H9 (cell line): ENCODE results near the gene CTIF. TPM values are rescaled to one million over a fixed set of nuclear protein-coding genes. Genes with fewer than 3 reads are reported as not detected.

Experiments
- DNase-seq: peaks from one replicate; pipeline ENCODE4 v3.0.0-alpha.2; 2017
- H2AFZ ChIP-seq: one replicate; pipeline ENCODE4 v1.6.1; 2013; ENCODE audit warnings: mild to moderate bottlenecking, low read length, control low read depth, moderate library complexity
- H2AK5ac ChIP-seq: 2 replicates; pipeline ENCODE4 v1.6.1; 2013; ENCODE audit warnings: low read length, control low read depth, mixed read lengths; ENCODE audit not compliant: insufficient read length
- H2BK120ac ChIP-seq: one replicate; pipeline ENCODE4 v1.6.1; 2013; ENCODE audit warnings: low read depth, mild to moderate bottlenecking, low read length, control low read depth, inconsistent platforms; ENCODE audit not compliant: poor library complexity, severe bottlenecking
- H2BK12ac ChIP-seq: 2 replicates; pipeline ENCODE4 v1.6.1; 2013; ENCODE audit warnings: low read length, control low read depth, mixed read lengths, low read depth; ENCODE audit not compliant: insufficient read length
- H2BK15ac ChIP-seq: 2 replicates; pipeline ENCODE4 v1.6.1; 2013; ENCODE audit warnings: low read depth, low read length, control low read depth
- H2BK20ac ChIP-seq: one replicate; pipeline ENCODE4 v1.6.1; 2013; ENCODE audit warnings: low read depth, mild to moderate bottlenecking, low read length, control low read depth, inconsistent platforms; ENCODE audit not compliant: poor library complexity, severe bottlenecking
- H2BK5ac ChIP-seq: 2 replicates; pipeline ENCODE4 v1.6.1; 2013; ENCODE audit warnings: low read length, control low read depth, mixed read lengths; ENCODE audit not compliant: insufficient read length
- H3K14ac ChIP-seq: 2 replicates; pipeline ENCODE4 v1.6.1; 2013; ENCODE audit warnings: low read length, control low read depth; ENCODE audit not compliant: insufficient read depth
- H3K18ac ChIP-seq: 2 replicates; pipeline ENCODE4 v1.6.1; 2013; ENCODE audit warnings: low read depth, mild to moderate bottlenecking, mixed read lengths, low read length, control low read depth; ENCODE audit not compliant: insufficient read length
- H3K23ac ChIP-seq: 2 replicates; pipeline ENCODE4 v1.6.1; 2013; ENCODE audit warnings: low read length, control low read depth, mixed read lengths, low read depth; ENCODE audit not compliant: insufficient read length
- H3K23me2 ChIP-seq: 2 replicates; pipeline ENCODE4 v1.6.1; 2013; ENCODE audit warnings: low read depth, mild to moderate bottlenecking, mixed read lengths, low read length, control low read depth; ENCODE audit not compliant: insufficient read length, poor library complexity, severe bottlenecking
- H3K27ac ChIP-seq: 2 replicates; pipeline ENCODE4 v1.5.1; 2013; ENCODE audit warnings: low read length, control low read depth, mixed read lengths, low read depth; ENCODE audit not compliant: insufficient read length
- H3K27me3 ChIP-seq: 2 replicates; pipeline ENCODE4 v1.6.1; 2013; ENCODE audit warnings: low read length, control low read depth, inconsistent platforms; ENCODE audit not compliant: insufficient read depth
- H3K4ac ChIP-seq: 2 replicates; pipeline ENCODE4 v1.6.1; 2013; ENCODE audit warnings: low read depth, mild to moderate bottlenecking, control low read depth, inconsistent platforms, low read length, moderate library complexity
- H3K4me1 ChIP-seq: 2 replicates; pipeline ENCODE4 v1.6.1; 2013; ENCODE audit warnings: low read length, control low read depth, inconsistent platforms; ENCODE audit not compliant: insufficient read depth
- H3K4me2 ChIP-seq: 2 replicates; pipeline ENCODE4 v1.6.1; 2013; ENCODE audit warnings: low read length, control low read depth, mixed read lengths; ENCODE audit not compliant: insufficient read length, insufficient read depth
- H3K56ac ChIP-seq: 2 replicates; pipeline ENCODE4 v1.6.1; 2013; ENCODE audit warnings: low read depth, mild to moderate bottlenecking, mixed read lengths, low read length, control low read depth; ENCODE audit not compliant: insufficient read length
- H3K79me1 ChIP-seq: 2 replicates; pipeline ENCODE4 v1.6.1; 2013; ENCODE audit warnings: low read depth, mild to moderate bottlenecking, moderate library complexity, low read length, control low read depth, inconsistent platforms; ENCODE audit not compliant: insufficient read depth, poor library complexity, severe bottlenecking
- H3K79me2 ChIP-seq: 2 replicates; pipeline ENCODE4 v1.6.1; 2013; ENCODE audit warnings: low read length, control low read depth, inconsistent platforms; ENCODE audit not compliant: insufficient read depth
- H3K9ac ChIP-seq: 2 replicates; pipeline ENCODE4 v1.6.1; 2013; ENCODE audit warnings: low read length, control low read depth, mixed read lengths; ENCODE audit not compliant: insufficient read length; ENCODE audit errors: extremely low read depth
- H3K9me3 ChIP-seq: one replicate; pipeline ENCODE4 v1.6.1; 2013; ENCODE audit warnings: low read depth, low read length, inconsistent platforms; ENCODE audit not compliant: control insufficient read depth
- H3T11ph ChIP-seq: one replicate; pipeline ENCODE4 v1.6.1; 2013; ENCODE audit warnings: mild to moderate bottlenecking, low read length, control low read depth, inconsistent platforms
- H4K20me1 ChIP-seq: one replicate; pipeline ENCODE4 v1.6.1; 2013; ENCODE audit not compliant: control insufficient read depth, insufficient read length, insufficient read depth
- H4K5ac ChIP-seq: 2 replicates; pipeline ENCODE4 v1.6.1; 2013; ENCODE audit warnings: low read depth, mild to moderate bottlenecking, mixed read lengths, low read length, control low read depth; ENCODE audit not compliant: insufficient read length
- H4K8ac ChIP-seq: replicated peaks from 2 replicates; pipeline ENCODE4 v1.6.1; 2013; ENCODE audit warnings: low read length, control low read depth, mixed read lengths, low read depth; ENCODE audit not compliant: insufficient read length
- H4K91ac ChIP-seq: 2 replicates; pipeline ENCODE4 v1.6.1; 2013; ENCODE audit warnings: low read depth, mild to moderate bottlenecking, moderate library complexity, mixed read lengths, low read length, control low read depth; ENCODE audit not compliant: insufficient read length
- H3K27ac Mint-ChIP-seq, 3 experiments: 2 replicates in 2 of 3; 3 replicates in 1 of 3; pipeline ENCODE4 v1.8.0; 2020 to 2021; ENCODE audit warnings: mixed read lengths in 3 of 3, mild to moderate bottlenecking in 1 of 3, moderate library complexity in 1 of 3
- H3K27me3 Mint-ChIP-seq: 2 replicates; pipeline ENCODE4 v1.8.0; 2021; ENCODE audit warnings: low read depth, mild to moderate bottlenecking, moderate library complexity, mixed read lengths
- H3K36me3 Mint-ChIP-seq, 3 experiments: 2 replicates in 2 of 3; 3 replicates in 1 of 3; pipeline ENCODE4 v1.8.0; 2020 to 2021; ENCODE audit warnings: low read depth in 3 of 3, mixed read lengths in 3 of 3; ENCODE audit not compliant: insufficient read depth in 1 of 3
- H3K4me1 Mint-ChIP-seq, 2 experiments: 2 replicates each; pipeline ENCODE4 v1.8.0; 2020; ENCODE audit warnings: mixed read lengths in 2 of 2
- H3K4me3 Mint-ChIP-seq, 2 experiments: 2 replicates in 1 of 2; 3 replicates in 1 of 2; pipeline ENCODE4 v1.8.0; 2020 to 2021; ENCODE audit warnings: mild to moderate bottlenecking in 2 of 2, mixed read lengths in 2 of 2, moderate library complexity in 1 of 2
- H3K9me3 Mint-ChIP-seq, 2 experiments: 2 replicates in 1 of 2; 3 replicates in 1 of 2; pipeline ENCODE4 v1.8.0; 2020; ENCODE audit warnings: mild to moderate bottlenecking in 2 of 2, mixed read lengths in 2 of 2, moderate library complexity in 1 of 2
- WGBS: extraction: QIAGEN DNeasy Blood & Tissue Kit; methylation state at CpG from one replicate; pipeline ENCODE4 v1.1.7; 2013; ENCODE audit warnings: missing lambda C conversion rate, low lambda C conversion rate, mixed read lengths; ENCODE audit not compliant: insufficient read length; ENCODE audit errors: extremely low coverage; 5-methylcytosine and 5-hydroxymethylcytosine counted together
- total RNA-seq: library from RNA; stranded (reverse); gene quantifications from 2 replicates; pipeline ENCODE4 v1.2.1, GENCODE V29; 2021
- TF ChIP-seq, protein P1 (sequence below): fragments of 200-600 bp; sonication (generic); conservative IDR thresholded peaks from 3 replicates; pipeline ENCODE4 v1.8.0; 2021; ENCODE audit warnings: antibody characterized with exemption, mild to moderate bottlenecking

CTIF gene
- total RNA-seq, 1 experiment from 2014 or later: 15.8 TPM

DNA sequence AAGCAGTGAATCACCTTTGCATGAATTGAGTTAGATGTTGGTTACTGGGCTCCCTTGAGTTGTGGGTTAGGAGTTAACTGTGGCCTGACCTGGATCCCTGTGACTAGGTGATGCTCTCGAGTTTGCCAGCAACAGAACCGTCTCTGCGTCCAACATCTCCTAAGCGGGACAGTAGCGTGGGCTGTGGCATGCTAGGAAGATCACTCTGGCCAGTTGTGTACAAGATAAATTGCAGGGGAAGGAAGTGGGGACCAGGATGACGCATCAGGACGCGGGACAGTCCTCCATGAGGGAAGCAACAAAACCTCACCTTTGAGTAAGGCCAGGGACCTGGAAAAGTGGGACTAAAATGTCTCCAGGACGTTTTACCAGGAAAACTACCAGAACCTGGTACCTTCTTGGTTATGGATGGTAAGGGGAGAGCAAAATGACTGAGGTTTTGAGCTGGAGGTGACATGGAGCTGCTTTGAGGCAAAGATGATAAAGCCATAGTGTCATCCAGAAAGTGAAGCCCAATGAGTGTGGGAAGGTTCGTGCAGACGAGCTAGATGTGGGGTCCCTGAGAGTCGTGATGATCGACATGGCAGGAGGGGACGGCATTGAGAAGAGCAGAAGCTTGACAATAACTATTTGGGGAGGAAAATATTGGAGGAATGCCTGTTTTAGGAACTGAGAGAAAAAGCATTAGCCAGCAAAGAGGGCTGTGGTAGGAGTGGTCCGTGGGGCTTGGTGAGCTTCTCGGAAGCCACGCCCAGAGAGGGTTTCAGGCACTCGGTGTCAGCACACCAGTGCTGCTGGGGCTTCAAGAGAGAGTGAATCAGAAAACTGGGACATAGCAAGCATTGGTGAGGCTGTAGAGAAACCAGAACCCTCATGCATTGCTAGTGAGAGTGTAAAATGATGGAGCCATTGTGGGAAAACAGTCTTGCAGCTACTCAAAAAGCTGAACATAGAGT, 316.9 kb downstream of the CTIF start:
- no peaks in the 10 kb centered on the region for H3K9me3 ChIP-seq
- WGBS: no CpG with 5 or more reads among the region's 18 CpGs
- no peaks in the 10 kb centered on the region for H3K79me1 ChIP-seq
- no peaks in the 10 kb centered on the region for H3K23me2 ChIP-seq
- Mint-ChIP-seq H3K4me3 (no peak overlapping the region), H3K27me3 (peaks cover 6% of the 10 kb centered on the region), H3K27ac (no peak overlapping the region; a peak in 2 of 7 replicates), H3K9me3 (no peaks in the 10 kb centered on the region; a peak in 1 of 5 replicates), H3K36me3 (peaks cover 0 to 6% (median 0%) of the 10 kb centered on the region in 3 experiments; a peak in 2 of 7 replicates), H3K4me1 (peaks cover 26 to 39% of the 10 kb centered on the region in 2 experiments)
- no peak overlapping the region for H3K18ac ChIP-seq
- no peak overlapping the region for H2BK15ac ChIP-seq
- H4K5ac ChIP-seq: no peak overlapping the region
- no peak overlapping the region for H4K8ac ChIP-seq
- H3K4ac ChIP-seq: no peak overlapping the region
- TF ChIP-seq, protein P1, sequence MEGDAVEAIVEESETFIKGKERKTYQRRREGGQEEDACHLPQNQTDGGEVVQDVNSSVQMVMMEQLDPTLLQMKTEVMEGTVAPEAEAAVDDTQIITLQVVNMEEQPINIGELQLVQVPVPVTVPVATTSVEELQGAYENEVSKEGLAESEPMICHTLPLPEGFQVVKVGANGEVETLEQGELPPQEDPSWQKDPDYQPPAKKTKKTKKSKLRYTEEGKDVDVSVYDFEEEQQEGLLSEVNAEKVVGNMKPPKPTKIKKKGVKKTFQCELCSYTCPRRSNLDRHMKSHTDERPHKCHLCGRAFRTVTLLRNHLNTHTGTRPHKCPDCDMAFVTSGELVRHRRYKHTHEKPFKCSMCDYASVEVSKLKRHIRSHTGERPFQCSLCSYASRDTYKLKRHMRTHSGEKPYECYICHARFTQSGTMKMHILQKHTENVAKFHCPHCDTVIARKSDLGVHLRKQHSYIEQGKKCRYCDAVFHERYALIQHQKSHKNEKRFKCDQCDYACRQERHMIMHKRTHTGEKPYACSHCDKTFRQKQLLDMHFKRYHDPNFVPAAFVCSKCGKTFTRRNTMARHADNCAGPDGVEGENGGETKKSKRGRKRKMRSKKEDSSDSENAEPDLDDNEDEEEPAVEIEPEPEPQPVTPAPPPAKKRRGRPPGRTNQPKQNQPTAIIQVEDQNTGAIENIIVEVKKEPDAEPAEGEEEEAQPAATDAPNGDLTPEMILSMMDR: no peak
- no peak overlapping the region for H2BK12ac ChIP-seq
- no peak overlapping the region for H3K14ac ChIP-seq
- DNase-seq: no peak
- no peak overlapping the region for H3K4me2 ChIP-seq
- H3K9ac ChIP-seq: no peak overlapping the region
- no peaks in the 10 kb centered on the region for H3K27me3 ChIP-seq
- no peak overlapping the region for H2BK120ac ChIP-seq
- H3K56ac ChIP-seq: no peak overlapping the region
- no peak overlapping the region for H2BK20ac ChIP-seq
- no peak overlapping the region for H3K27ac ChIP-seq
- no peak overlapping the region for H2AK5ac ChIP-seq
- no peak overlapping the region for H2AFZ ChIP-seq
- H3T11ph ChIP-seq: no peak overlapping the region
- no peaks in the 10 kb centered on the region for H4K20me1 ChIP-seq
- H2BK5ac ChIP-seq: no peak overlapping the region
- H4K91ac ChIP-seq: no peak overlapping the region
- no peaks in the 10 kb centered on the region; the same call in 1 of the 2 replicates for H3K4me1 ChIP-seq
- H3K23ac ChIP-seq: no peak overlapping the region
- H3K79me2 ChIP-seq: no peaks in the 10 kb centered on the region
